ENCODE measurements around the gene WWP2.

GRCh38 chr16:69921127-69921526 is 159.0 kb downstream of the WWP2 start:
- TF ChIP-seq POLR2A (IDR thresholded peaks at IDR 0.05), result no peak
- TF ChIP-seq CTCF (IDR thresholded peaks at IDR 0.05), result no peak
